Ishikawa (cell line): ENCODE results near the gene SCAF11.
A peak's percentile ranks its signal among the peaks of the same experiment; 100 is the strongest.

Experiments
- CEBPB ChIP-seq: IDR thresholded peaks from 2 replicates; pipeline ENCODE4 v1.6.1; 2012
- CREB1 ChIP-seq: IDR thresholded peaks from 2 replicates; pipeline ENCODE4 v1.6.1; 2012; ENCODE audit warnings: low read depth
- EGR1 ChIP-seq: IDR thresholded peaks from 2 replicates; pipeline ENCODE4 v1.6.1; 2012
- EP300 ChIP-seq: IDR thresholded peaks from 2 replicates; pipeline ENCODE4 v1.6.1; 2012; ENCODE audit warnings: borderline replicate concordance
- FOXM1 ChIP-seq: IDR thresholded peaks from 2 replicates; pipeline ENCODE4 v1.6.1; 2012; ENCODE audit warnings: low read depth, borderline replicate concordance
- MAX ChIP-seq: IDR thresholded peaks from 2 replicates; pipeline ENCODE4 v1.6.1; 2012
- NFIC ChIP-seq: IDR thresholded peaks from 2 replicates; pipeline ENCODE4 v1.6.1; 2012
- RAD21 ChIP-seq: IDR thresholded peaks from 2 replicates; pipeline ENCODE4 v1.6.1; 2012; ENCODE audit warnings: low read depth
- TAF1 ChIP-seq: IDR thresholded peaks from 2 replicates; pipeline ENCODE4 v1.6.1; 2012; ENCODE audit warnings: low read depth, mild to moderate bottlenecking
- TCF12 ChIP-seq: IDR thresholded peaks from 2 replicates; pipeline ENCODE4 v1.6.1; 2012; ENCODE audit warnings: low read depth
- TEAD4 ChIP-seq: IDR thresholded peaks from 2 replicates; pipeline ENCODE4 v1.6.1; 2012
- YY1 ChIP-seq: IDR thresholded peaks from 2 replicates; pipeline ENCODE4 v1.6.1; 2012; ENCODE audit warnings: low read depth
- ZBTB7A ChIP-seq: IDR thresholded peaks from 2 replicates; pipeline ENCODE4 v1.6.1; 2012; ENCODE audit warnings: low read depth
- TF ChIP-seq, protein P1 (sequence below): IDR thresholded peaks from 2 replicates; pipeline ENCODE4 v1.6.1; 2012; ENCODE audit warnings: low read depth, mild to moderate bottlenecking
- TF ChIP-seq, protein P2 (sequence below): IDR thresholded peaks from 2 replicates; pipeline ENCODE4 v1.6.1; 2012

The SCAF11 gene

DNA sequence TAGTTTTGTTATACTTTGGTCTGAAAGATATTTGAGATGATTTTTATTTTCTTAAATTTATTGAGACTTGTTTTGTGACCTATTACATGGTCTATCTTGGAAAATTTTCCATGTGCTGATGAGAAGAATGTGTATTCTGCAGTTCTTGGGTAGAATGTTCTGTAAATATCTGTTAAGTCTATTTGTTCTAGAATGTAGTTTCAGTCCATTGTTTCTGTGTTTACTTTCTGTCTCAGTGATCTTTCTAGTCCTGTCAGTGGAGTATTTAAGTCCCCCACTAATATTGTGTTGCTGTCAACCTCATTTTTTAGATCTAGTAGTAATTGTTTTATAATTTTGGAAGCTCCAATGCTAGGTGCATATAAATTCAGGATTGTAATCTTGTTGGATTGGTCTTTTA is 30.4 kb upstream of the SCAF11 start:
- no peak for TF ChIP-seq RAD21
- TF ChIP-seq EP300: no peak
- no peak for TF ChIP-seq NFIC
- no peak for TF ChIP-seq TEAD4
- TF ChIP-seq, protein P1, sequence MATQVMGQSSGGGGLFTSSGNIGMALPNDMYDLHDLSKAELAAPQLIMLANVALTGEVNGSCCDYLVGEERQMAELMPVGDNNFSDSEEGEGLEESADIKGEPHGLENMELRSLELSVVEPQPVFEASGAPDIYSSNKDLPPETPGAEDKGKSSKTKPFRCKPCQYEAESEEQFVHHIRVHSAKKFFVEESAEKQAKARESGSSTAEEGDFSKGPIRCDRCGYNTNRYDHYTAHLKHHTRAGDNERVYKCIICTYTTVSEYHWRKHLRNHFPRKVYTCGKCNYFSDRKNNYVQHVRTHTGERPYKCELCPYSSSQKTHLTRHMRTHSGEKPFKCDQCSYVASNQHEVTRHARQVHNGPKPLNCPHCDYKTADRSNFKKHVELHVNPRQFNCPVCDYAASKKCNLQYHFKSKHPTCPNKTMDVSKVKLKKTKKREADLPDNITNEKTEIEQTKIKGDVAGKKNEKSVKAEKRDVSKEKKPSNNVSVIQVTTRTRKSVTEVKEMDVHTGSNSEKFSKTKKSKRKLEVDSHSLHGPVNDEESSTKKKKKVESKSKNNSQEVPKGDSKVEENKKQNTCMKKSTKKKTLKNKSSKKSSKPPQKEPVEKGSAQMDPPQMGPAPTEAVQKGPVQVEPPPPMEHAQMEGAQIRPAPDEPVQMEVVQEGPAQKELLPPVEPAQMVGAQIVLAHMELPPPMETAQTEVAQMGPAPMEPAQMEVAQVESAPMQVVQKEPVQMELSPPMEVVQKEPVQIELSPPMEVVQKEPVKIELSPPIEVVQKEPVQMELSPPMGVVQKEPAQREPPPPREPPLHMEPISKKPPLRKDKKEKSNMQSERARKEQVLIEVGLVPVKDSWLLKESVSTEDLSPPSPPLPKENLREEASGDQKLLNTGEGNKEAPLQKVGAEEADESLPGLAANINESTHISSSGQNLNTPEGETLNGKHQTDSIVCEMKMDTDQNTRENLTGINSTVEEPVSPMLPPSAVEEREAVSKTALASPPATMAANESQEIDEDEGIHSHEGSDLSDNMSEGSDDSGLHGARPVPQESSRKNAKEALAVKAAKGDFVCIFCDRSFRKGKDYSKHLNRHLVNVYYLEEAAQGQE: no peak
- no peak for TF ChIP-seq TCF12
- TF ChIP-seq YY1: no peak
- no peak for TF ChIP-seq EGR1
- no peak for TF ChIP-seq FOXM1
- TF ChIP-seq CREB1: no peak
- no peak for TF ChIP-seq CEBPB
- TF ChIP-seq ZBTB7A: no peak
- TF ChIP-seq TAF1: no peak
- TF ChIP-seq MAX: no peak
- TF ChIP-seq, protein P2, sequence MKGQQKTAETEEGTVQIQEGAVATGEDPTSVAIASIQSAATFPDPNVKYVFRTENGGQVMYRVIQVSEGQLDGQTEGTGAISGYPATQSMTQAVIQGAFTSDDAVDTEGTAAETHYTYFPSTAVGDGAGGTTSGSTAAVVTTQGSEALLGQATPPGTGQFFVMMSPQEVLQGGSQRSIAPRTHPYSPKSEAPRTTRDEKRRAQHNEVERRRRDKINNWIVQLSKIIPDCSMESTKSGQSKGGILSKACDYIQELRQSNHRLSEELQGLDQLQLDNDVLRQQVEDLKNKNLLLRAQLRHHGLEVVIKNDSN: no peak

DNA sequence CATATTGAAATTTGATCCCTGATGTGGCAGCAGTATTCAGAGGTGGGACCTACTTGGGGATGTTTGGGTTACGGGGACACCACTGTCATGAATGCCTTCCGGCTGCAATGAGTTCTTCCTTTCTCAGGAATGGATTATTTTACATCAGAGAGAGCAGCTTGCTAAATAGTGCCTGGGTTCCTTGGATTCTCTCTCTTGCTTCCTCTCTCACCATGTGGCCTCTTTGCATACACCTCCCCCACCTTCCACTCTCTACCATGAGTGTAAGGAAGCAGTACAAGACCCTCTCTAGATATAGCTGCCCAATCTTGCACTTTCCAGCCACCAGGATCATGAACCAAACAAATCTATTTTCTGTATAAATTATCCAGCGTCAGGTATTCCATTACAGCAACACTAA is 15.4 kb upstream of the SCAF11 start:
- no peak for TF ChIP-seq CEBPB
- no peak for TF ChIP-seq NFIC

- TF ChIP-seq, protein P2: no peak
- TF ChIP-seq TEAD4 (no peak), RAD21 (peak; percentile 28)
- TF ChIP-seq, protein P1: no peak
These were observed 14.9 kb upstream of the SCAF11 start for GRCh38 chr12:46005151-46005797.

DNA sequence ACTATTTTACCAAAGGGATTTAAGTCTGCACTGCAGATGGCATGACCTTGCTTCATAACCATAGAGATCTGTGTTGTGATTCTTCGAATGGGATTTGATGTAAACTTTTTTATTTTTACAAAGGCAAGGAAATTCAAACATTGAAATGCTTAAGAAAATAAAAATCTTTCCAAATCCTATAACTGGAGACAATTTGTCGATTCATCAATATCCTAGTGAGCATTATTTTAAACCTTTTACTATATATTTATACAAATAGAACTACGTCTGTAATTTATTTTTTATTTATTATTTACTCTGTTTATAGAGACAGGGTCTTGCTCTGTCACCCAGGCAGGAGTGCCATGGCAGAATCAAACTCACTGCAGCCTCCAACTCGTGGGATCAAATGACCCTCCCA is 14.3 kb upstream of the SCAF11 start:
- no peak for TF ChIP-seq ZBTB7A

DNA sequence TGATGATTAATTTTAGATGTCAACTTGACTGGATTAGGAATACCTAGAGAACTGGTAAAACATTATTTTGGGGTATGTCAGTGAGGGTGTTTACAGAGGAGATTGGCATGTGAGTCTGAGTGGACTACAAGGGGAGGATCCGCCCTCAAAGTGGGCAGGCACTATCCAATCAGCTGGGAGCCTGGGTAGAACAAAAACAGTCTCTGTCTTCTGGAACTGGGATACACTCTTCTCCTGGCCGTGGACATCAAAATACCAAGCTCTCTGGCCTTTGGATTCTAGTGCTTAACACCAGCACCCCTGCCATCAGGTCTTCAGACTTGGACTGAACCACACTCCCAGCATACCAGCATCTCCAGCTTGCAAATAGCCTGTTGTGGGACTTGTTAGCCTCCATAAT is 4.4 kb upstream of the SCAF11 start:
- TF ChIP-seq EGR1: no peak
- TF ChIP-seq TAF1: no peak
- TF ChIP-seq YY1: no peak
- TF ChIP-seq, protein P1: no peak
- TF ChIP-seq MAX: no peak
- TF ChIP-seq RAD21: no peak
- no peak for TF ChIP-seq CEBPB
- TF ChIP-seq CREB1: no peak
- no peak for TF ChIP-seq ZBTB7A
- TF ChIP-seq, protein P2: no peak
- no peak for TF ChIP-seq TEAD4
- no peak for TF ChIP-seq TCF12
- no peak for TF ChIP-seq FOXM1
- no peak for TF ChIP-seq EP300
- TF ChIP-seq NFIC: no peak
